Smooth muscle cell of the brain vasculature (primary cell): ENCODE measurements around the gene WDR86.

Experiments used
- DNase-seq: peaks from one replicate; pipeline ENCODE4 v3.0.0-alpha.2; 2012; ENCODE audit warnings: low read depth, low spot score

Gene WDR86

DNA sequence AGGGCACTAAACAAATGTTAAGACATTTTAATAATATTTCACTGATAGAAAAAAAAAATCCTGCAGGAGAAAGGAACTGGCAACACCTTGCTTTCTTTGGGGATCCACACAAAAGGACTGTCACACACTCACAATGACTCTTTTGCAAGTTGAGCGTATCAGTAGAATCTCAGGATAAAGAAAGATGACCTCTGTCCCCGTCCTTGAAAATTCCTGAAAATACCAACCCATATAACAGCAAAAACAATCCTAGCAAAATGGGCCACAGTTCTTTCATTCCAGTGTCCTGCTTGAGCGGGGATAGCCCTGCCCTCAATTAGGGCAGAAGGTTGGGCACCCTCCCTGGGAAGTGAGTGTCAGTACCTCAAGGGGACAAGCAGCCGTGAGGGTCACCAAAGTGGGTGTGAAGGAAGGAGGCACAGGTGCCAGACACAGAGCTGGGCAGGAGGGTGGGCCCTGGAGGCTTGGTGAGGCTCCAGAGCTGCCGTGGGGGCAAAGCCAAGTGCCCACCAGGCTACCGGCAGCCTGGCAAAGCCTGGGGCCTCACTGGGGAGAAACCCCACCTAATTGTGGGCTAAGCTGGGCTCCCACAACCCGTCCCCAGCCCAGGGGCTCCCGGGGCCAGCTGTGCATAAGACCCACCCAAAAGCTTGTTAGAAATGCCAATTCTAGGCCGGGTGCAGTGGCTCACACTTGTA lies 2.8 kb downstream of the WDR86 start:
- DNase-seq, result no peak

DNA sequence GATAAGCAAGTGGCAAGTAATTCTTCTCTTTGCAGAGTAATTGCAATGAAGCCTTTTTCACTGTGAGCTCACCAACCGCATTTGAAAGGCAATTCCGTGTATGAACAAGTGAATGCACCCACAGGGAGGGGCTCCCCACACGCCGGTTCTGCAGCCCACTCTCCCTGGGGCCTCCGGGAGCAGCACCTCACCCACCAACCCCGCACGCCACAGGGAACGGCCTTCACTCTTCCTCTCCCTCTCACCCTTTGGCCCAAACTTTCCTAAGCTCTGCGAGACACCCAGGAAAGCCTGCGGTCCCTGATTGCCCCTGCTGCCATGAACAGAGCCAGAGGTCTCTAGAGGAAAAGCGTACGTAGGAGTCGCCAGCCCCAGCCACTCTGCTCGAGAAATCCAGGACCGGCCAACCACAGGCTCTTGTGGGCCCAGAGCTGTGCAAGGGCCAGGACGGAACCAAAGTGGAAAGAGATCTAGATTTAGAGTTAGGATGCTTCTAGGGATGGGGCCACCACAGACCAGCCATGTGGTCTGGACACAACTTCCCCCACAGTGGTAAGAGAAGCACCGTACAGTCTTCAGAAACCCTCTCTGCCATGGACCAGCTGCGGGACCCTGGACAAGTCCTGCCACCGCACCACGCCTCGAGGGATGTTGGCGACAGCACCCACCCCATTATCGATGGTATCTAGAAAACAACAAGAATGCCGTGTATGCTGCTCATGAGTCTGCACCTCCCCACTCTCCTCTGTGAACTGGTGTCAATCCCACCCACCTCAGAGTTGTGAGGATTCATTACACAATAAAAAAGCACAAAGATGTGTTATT lies 3.6 kb downstream of the WDR86 start:
- no peak for DNase-seq

DNA sequence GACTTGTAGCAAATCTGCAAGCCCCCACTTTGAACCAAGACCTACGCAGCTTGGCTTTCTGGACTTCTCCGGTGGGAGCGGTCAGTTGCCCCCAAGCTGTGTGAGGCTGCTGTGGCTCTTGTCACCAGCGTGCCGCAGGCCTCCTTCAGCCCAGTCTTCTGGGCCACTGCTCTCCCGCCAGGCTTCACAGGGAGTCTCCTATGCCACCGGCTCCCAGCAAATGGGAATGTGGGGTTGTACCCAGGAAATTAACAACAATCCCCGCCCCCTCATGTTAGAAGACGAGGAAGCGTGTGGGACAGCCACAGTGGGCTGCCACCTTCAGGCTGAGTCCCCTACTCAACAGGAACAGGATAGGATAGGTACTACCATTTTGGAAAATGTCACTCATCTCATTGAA lies 4.2 kb downstream of the WDR86 start:
- no peak for DNase-seq

DNA sequence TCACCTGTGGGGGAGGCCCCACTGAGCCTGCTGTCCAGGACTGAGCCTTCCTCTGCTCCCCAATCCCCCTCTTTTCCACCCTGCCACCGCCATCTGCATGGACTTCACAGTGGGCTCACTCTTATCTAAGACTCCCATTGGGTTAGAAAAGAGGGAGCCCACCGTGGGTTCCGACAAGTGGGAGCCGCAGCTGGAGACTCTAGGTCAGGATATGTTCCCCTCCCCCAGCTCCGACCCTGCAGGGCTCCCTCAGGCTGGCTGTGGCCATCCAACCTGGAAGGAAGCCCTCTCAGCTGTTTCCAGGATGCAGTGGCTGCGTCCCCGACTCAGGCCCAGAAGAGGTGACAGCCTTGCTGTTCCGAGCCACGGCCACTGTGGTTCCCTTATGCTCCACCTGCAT lies 4.8 kb downstream of the WDR86 start:
- no peak for DNase-seq

DNA sequence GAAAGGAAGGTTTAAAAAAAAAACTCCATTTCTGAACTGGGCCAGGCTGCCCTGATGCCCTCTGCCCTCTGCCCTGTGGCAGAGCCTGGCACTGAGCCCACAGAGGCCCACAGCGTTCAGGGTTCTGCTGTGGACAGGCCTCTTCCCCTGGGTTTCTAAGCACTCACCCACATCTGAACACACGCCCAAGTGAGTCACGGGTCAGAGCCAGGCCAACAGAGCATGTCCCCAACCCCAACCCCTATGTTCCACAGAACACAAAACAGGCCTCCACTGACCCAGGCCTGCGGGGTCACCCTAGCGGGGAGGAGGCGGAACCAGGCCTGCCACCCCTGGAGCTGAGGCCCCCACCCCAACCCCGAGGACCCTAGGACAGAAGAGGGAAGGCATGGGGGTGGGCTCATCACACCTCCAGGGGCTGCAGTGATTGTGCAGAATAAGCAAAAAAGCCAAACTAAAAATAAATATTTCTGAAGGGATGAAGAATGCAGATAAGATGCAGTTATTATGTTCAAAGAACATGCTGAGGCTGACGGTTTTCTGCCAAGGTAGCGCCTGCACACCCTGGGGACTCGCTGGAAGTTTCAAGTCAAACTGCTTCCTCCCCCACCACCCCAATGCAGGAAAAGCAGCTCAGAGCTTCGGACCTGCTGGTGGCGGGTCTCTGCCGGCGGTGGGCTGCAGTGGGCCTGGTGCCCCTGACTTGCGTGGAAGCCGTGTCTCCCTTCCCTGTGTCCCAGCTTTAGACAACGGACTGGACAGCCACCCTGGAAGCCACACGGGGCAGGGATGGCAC lies 5.4 kb downstream of the WDR86 start:
- DNase-seq, result no peak

DNA sequence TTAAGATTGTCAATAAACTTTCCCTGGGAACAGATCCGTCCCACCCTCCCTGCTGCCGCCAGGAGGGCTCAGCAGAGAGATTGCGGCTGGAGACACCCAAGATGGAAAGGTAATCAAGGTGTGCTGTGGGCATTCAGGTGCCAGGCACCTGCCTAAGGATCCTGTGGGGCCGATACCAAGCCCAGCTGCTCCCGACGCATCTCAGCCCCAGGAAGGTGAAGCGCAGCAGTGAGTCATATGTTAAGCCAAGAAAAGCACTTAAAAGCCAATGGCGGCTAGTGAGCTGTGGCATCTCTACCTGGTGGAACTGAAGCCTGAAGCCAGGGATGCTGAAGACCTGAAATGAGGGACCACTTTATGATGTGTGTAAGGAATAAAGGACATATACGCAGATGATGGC lies 6.1 kb downstream of the WDR86 start:
- no peak for DNase-seq

DNA sequence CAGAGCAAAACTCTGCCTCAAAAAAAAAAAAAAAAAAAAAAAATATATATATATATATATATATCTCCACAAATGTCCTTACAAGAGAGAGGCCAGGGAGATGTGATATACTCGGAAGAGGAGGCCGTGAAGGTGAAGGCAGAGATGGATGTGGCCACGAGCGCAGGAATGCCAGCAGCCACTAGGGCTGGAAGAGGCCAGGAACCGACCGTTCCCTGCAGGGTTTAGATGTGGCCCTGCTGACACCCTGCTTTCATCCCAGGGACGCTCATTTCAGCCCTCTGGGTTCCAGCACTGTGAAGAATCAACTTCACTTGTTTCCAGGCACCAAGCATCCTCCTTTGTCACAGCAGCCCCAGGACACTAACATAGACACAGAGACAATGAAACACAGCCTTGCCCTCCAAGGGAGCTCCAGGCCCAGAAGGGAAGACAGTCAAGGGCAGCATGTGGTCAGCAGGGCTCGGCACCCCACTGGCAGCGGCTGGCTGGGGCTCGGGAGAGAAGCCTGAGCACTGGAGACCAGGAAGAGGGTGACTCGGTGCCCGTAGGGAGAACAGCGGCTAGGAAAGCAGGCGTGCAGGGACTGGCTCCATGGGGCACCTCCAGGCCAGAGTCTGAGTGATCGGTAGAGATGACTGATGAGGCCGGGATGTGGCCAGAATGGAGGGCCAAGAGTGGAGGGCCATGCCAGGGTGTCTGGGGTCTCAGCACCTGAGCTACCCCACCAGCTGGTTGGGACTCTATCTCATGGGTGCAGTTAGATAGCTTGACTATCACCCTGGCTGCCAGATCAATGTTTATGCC lies 7.6 kb downstream of the WDR86 start:
- DNase-seq, result no peak

DNA sequence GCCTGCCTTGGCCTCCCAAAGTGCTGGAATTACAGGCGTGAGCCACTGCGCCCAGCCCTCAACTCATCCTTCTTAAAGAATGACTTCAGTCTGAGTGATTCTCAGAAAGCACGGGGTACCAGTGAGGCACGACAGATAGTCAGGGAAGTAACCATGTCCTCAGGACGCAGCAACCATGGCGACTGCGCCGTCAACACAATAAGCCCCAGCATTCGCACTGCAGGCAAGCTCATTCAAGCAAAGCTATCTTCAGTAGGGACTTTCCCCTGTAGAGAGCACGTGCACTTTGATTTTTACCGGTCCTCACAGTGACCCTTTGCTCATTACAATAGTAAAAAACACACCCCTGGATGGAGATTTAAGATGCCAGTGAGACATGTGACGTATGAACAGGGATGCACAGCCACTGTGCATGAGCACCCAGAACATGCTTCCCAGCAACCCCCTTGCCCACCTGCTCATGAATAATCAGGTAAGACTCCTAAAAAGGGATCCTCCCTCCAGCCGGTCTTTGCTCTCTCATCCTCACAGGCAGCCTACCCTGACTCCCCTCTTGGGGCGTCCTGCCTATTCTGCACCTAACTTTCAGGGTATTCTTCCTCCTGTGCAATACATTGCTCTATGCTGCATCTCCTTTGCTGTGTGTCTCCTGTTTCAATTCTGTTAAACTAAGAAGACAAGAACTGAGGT lies 9.1 kb downstream of the WDR86 start:
- no peak for DNase-seq

DNA sequence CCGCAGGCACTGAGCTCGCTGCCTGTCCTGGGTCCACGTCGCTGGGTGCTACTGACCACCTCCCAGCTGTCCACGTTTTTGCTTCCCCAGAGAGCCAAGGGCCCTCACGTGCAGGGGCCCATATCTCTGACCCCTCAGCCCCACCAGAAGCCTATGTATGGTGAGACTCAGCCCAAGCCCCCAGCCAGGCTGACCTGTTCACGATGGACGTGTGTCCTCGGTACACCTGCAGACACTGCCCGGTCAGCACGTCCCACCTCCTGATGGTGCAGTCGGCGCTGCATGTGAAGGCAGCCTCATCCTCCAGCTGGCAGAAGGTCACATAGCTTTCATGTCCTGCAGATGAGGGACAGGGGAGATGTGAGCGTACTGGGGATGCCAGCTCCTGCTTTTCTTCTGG lies 9.9 kb downstream of the WDR86 start:
- no peak for DNase-seq

DNA sequence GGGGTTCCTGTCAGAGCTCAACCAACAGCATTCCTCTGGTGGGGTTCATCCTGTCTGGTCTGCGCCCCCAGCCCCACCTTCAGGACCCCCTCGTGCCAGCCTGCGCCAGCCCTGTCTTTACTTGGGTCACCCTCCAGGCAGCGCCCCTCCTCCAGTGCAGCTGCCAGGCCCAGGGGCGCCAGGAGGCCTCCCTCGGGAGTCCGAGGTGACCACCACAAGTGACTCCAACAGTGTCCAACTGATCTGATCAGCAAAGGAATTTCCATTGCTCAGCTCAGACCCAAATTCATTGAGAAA lies 10.6 kb downstream of the WDR86 start:
- DNase-seq, result no peak

DNA sequence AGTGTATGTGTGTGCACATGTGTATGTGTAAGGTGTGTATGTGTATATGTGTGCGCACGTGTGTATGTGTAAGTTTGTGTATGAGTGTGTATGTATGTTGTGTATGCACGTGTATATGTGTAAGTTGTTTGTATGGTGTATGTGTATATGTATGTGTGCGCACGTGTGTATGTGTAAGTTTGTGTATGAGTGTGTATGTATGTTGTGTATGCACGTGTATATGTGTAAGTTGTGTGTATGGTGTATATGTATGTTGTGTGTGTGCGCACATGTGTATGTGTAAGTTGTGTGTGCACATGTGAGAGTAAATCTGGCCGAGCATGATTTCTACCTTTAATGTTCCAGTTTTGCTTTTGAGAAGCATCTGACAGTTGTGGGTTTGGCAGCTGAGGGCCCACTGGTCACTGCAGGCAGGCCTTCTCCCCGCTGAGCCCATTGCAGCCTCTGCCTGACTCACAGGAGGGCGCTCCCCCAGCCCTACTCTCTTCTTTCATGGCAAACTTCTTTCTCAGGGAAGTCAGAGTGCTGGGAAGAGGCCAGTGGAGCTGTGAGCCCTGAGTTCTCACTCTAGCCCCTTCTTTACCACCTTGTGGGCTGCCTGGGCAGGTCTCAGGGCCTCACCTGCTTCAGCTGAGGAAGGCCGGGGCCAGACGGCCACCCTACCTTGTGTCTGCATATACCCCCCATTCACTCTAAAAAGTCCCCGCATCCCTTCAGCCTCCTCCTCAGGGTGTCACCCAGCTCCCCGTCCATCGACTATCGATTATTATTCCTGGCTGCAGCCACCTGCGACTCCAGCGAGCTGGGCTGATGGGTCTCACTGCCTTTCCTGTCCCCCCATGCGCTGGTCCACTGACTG lies 11.2 kb downstream of the WDR86 start:
- no peak for DNase-seq

DNA sequence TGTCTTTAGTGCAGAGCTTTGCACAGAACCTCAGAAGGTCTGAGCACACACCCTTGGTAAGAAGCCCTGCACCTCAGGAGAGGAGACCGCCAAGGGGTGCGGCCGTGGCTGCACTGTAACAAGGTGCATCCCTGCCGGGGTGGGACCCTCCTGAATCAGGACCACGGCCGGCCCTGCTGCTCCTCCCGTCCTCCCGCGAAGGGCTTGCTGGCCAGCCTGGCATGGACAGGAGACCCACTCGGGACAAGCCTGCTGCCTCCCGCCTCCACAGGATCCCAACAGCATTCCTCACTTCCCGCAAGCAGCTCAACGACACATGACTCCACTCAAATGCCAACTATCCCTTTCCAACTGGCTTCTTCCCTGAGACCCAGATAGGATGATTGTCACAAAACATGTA lies 12.8 kb downstream of the WDR86 start:
- DNase-seq, result no peak

DNA sequence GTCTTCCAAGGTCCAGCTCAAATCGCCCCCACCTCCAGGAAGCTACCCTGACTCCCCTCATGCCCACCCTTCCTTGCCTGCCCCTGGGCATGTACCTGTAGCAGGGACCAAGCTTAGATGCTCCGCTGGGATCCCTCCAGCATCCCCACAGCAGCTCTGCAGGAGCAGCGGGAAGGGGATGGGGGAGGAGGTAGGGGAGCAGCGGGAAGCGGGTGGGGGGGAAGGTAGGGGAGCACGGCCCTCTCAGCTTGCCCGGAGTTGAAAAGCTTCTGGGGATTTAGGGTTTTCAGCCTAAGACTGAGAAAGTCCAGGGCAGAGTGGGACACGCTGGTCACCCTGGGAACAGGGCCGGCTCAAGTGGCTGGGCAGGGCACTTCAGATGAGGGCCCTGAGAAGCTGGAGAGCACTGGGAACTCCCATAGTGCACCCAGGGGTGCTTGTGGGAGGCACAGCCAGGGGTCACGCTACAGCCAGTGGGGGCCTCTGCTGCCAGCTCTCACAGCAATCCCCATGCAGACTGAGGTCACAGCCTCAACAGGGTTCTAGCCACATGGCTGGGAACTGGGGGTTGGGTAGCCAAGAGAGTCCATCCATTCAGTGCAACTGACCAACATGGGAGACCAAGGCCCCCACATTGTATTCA lies 13.4 kb downstream of the WDR86 start:
- DNase-seq, result no peak

DNA sequence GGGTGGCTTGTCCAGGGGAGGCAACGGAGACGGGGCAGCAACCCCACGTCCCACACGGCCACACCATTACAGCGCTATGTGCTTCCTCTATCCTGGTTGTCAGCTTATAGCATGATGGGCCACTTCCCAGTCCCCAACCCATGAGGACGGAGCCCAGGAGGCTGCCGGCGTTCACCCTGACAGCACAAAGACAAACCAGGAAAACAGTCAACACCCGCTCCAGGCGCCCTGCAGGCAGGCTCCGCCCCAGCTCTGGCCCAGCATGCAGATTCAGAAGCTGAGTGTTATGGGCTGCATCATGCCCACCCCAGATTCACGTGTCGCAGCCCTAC lies 14.8 kb downstream of the WDR86 start:
- DNase-seq, result no peak

DNA sequence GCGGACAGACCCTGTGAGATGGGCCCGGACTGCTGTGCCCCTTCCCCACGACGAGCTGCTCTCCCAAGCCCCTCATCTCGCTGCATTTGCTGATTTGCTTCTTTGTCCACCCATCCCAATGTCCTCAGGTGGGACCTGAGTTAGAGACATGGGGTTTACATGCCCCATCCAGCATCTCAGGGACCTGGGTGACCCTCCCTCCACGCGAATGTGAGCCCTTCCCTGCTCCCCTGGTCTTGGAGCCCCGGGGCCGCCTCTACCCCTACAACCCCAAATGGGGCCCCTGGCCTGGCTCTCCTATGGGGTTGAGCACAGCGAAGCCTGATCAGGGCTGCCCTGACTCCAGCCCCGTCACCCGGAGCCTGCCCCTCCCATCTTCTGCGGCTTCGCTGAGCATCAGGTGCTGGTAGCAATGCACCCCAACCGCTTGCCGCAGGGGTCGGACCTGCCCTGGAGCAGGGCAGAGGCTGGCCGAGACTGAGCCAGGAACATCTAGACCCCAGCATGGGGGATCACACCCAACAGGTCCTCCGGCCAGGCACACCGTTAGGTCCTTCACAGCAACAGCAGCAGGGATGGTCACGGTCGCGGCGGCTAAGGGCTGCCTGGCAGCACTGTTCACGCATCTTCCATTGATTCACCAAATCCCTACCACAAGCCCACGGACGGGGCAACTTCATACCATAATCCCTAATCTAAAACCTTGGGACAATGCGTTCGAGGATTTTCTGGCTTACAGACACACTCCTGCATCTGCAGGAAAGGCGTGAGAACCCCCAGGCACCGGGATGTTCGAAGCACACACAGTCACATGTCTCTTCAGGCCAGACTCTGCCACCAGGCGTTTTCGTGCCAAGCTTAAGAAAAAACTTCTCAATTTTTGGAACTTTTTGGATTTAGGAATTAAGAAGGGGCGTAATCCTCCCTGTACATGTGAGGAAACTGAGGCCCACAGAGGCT lies 15.5 kb downstream of the WDR86 start:
- no peak for DNase-seq

DNA sequence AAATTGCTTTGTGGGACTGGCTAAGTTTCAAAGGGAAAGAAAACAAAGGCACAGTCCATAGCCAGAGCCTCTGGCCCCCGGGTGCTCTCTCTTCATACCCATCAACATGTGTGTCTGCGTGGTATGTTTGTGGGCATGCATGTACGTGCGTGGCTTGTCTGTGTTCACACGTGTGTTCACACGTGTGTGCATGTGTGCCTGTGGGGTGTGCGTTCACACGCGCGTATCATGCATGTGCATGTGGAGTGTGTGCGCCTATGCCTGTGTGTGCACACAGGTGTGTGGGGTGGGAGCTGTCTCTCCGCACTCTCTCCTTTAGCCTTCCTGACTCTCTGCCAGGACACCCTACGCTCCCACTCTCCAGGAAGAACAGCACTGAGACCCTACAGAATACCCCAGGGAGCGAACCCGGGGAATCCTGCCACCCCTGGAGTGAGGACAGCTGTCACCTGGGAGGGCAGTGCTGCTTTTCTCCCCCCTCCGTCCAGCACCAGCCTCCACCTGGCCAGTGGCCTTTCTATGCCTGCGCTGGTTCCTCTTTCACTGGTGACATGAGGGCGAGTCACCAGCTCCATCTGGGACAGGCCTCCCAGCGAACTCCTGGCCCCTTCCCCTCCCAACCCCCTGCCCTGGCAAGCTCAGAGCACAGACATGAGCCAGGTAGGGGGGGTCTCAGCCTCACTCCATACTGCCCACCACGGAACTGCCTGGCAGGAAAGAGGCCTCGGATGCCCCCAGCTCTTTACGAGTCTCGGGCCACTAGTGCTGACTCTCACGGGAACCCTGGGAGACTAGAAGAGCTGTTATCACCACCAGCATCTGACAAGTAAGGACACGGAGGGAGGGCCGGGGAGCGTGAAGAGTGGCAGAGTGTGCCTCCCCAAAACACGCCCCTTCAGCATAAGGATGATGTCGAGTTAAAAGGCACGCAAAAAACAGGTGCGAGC lies 16.5 kb downstream of the WDR86 start:
- DNase-seq, result no peak

DNA sequence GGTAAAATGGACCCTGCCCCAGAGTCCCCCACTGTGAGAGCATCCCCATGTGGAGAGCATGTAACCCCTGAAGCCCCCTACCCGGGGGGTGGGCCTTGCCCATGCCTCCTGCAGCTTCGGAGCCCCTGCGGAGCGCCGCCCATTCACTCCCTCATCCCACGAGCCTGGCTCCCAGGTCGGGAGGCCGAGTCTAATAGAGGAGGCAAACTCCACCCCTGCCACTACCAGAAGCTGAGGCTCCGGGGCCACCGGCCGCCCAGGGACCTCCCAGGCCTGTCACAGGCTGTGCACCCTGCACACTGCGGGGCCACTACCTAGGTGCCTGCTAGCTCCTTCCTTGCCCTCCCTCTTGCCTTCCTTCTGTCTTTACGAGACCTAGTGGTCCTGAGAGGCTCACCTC lies 17.4 kb downstream of the WDR86 start:
- no peak for DNase-seq

DNA sequence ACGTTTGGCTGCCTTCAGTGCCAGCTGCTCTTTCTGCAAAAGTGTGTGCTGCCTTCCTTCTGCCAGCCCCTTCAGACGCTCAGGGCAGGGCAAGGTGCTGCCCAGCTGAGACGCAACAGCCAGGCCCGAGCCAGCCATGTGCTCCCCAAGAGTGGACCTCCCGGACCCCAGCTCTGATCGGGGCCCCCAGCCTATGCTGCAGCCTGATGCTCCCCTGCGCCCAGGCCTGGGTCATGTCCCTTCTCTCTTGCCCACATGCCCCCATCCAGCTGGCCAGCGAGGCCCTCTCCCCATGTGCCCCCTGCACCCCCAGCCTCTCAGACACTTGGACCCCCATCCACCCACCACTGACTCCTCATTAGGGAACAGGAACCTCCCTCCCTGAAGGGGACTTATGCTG lies 17.8 kb downstream of the WDR86 start:
- DNase-seq, result no peak
